H9 (cell line): ENCODE measurements around the gene MED9. TPM values are rescaled to one million over a fixed set of nuclear protein-coding genes. Genes with fewer than 3 reads are reported as not detected.

Experiments used
- DNase-seq: peaks from one replicate; pipeline ENCODE4 v3.0.0-alpha.2; 2017
- H2AFZ ChIP-seq: one replicate; pipeline ENCODE4 v1.6.1; 2013; ENCODE audit warnings: mild to moderate bottlenecking, low read length, control low read depth, moderate library complexity
- H2AK5ac ChIP-seq: 2 replicates; pipeline ENCODE4 v1.6.1; 2013; ENCODE audit warnings: low read length, control low read depth, mixed read lengths; ENCODE audit not compliant: insufficient read length
- H2BK120ac ChIP-seq: one replicate; pipeline ENCODE4 v1.6.1; 2013; ENCODE audit warnings: low read depth, mild to moderate bottlenecking, low read length, control low read depth, inconsistent platforms; ENCODE audit not compliant: poor library complexity, severe bottlenecking
- H2BK12ac ChIP-seq: 2 replicates; pipeline ENCODE4 v1.6.1; 2013; ENCODE audit warnings: low read length, control low read depth, mixed read lengths, low read depth; ENCODE audit not compliant: insufficient read length
- H2BK15ac ChIP-seq: 2 replicates; pipeline ENCODE4 v1.6.1; 2013; ENCODE audit warnings: low read depth, low read length, control low read depth
- H2BK20ac ChIP-seq: one replicate; pipeline ENCODE4 v1.6.1; 2013; ENCODE audit warnings: low read depth, mild to moderate bottlenecking, low read length, control low read depth, inconsistent platforms; ENCODE audit not compliant: poor library complexity, severe bottlenecking
- H2BK5ac ChIP-seq: 2 replicates; pipeline ENCODE4 v1.6.1; 2013; ENCODE audit warnings: low read length, control low read depth, mixed read lengths; ENCODE audit not compliant: insufficient read length
- H3K14ac ChIP-seq: 2 replicates; pipeline ENCODE4 v1.6.1; 2013; ENCODE audit warnings: low read length, control low read depth; ENCODE audit not compliant: insufficient read depth
- H3K18ac ChIP-seq: 2 replicates; pipeline ENCODE4 v1.6.1; 2013; ENCODE audit warnings: low read depth, mild to moderate bottlenecking, mixed read lengths, low read length, control low read depth; ENCODE audit not compliant: insufficient read length
- H3K23ac ChIP-seq: 2 replicates; pipeline ENCODE4 v1.6.1; 2013; ENCODE audit warnings: low read length, control low read depth, mixed read lengths, low read depth; ENCODE audit not compliant: insufficient read length
- H3K23me2 ChIP-seq: 2 replicates; pipeline ENCODE4 v1.6.1; 2013; ENCODE audit warnings: low read depth, mild to moderate bottlenecking, mixed read lengths, low read length, control low read depth; ENCODE audit not compliant: insufficient read length, poor library complexity, severe bottlenecking
- H3K27ac ChIP-seq: 2 replicates; pipeline ENCODE4 v1.5.1; 2013; ENCODE audit warnings: low read length, control low read depth, mixed read lengths, low read depth; ENCODE audit not compliant: insufficient read length
- H3K27me3 ChIP-seq: 2 replicates; pipeline ENCODE4 v1.6.1; 2013; ENCODE audit warnings: low read length, control low read depth, inconsistent platforms; ENCODE audit not compliant: insufficient read depth
- H3K4ac ChIP-seq: 2 replicates; pipeline ENCODE4 v1.6.1; 2013; ENCODE audit warnings: low read depth, mild to moderate bottlenecking, control low read depth, inconsistent platforms, low read length, moderate library complexity
- H3K4me1 ChIP-seq: 2 replicates; pipeline ENCODE4 v1.6.1; 2013; ENCODE audit warnings: low read length, control low read depth, inconsistent platforms; ENCODE audit not compliant: insufficient read depth
- H3K4me2 ChIP-seq: 2 replicates; pipeline ENCODE4 v1.6.1; 2013; ENCODE audit warnings: low read length, control low read depth, mixed read lengths; ENCODE audit not compliant: insufficient read length, insufficient read depth
- H3K56ac ChIP-seq: 2 replicates; pipeline ENCODE4 v1.6.1; 2013; ENCODE audit warnings: low read depth, mild to moderate bottlenecking, mixed read lengths, low read length, control low read depth; ENCODE audit not compliant: insufficient read length
- H3K79me1 ChIP-seq: 2 replicates; pipeline ENCODE4 v1.6.1; 2013; ENCODE audit warnings: low read depth, mild to moderate bottlenecking, moderate library complexity, low read length, control low read depth, inconsistent platforms; ENCODE audit not compliant: insufficient read depth, poor library complexity, severe bottlenecking
- H3K79me2 ChIP-seq: 2 replicates; pipeline ENCODE4 v1.6.1; 2013; ENCODE audit warnings: low read length, control low read depth, inconsistent platforms; ENCODE audit not compliant: insufficient read depth
- H3K9ac ChIP-seq: 2 replicates; pipeline ENCODE4 v1.6.1; 2013; ENCODE audit warnings: low read length, control low read depth, mixed read lengths; ENCODE audit not compliant: insufficient read length; ENCODE audit errors: extremely low read depth
- H3K9me3 ChIP-seq: one replicate; pipeline ENCODE4 v1.6.1; 2013; ENCODE audit warnings: low read depth, low read length, inconsistent platforms; ENCODE audit not compliant: control insufficient read depth
- H3T11ph ChIP-seq: one replicate; pipeline ENCODE4 v1.6.1; 2013; ENCODE audit warnings: mild to moderate bottlenecking, low read length, control low read depth, inconsistent platforms
- H4K20me1 ChIP-seq: one replicate; pipeline ENCODE4 v1.6.1; 2013; ENCODE audit not compliant: control insufficient read depth, insufficient read length, insufficient read depth
- H4K5ac ChIP-seq: 2 replicates; pipeline ENCODE4 v1.6.1; 2013; ENCODE audit warnings: low read depth, mild to moderate bottlenecking, mixed read lengths, low read length, control low read depth; ENCODE audit not compliant: insufficient read length
- H4K8ac ChIP-seq: replicated peaks from 2 replicates; pipeline ENCODE4 v1.6.1; 2013; ENCODE audit warnings: low read length, control low read depth, mixed read lengths, low read depth; ENCODE audit not compliant: insufficient read length
- H4K91ac ChIP-seq: 2 replicates; pipeline ENCODE4 v1.6.1; 2013; ENCODE audit warnings: low read depth, mild to moderate bottlenecking, moderate library complexity, mixed read lengths, low read length, control low read depth; ENCODE audit not compliant: insufficient read length
- H3K27ac Mint-ChIP-seq, 3 experiments: 2 replicates in 2 of 3; 3 replicates in 1 of 3; pipeline ENCODE4 v1.8.0; 2020 to 2021; ENCODE audit warnings: mixed read lengths in 3 of 3, mild to moderate bottlenecking in 1 of 3, moderate library complexity in 1 of 3
- H3K27me3 Mint-ChIP-seq: 2 replicates; pipeline ENCODE4 v1.8.0; 2021; ENCODE audit warnings: low read depth, mild to moderate bottlenecking, moderate library complexity, mixed read lengths
- H3K36me3 Mint-ChIP-seq, 3 experiments: 2 replicates in 2 of 3; 3 replicates in 1 of 3; pipeline ENCODE4 v1.8.0; 2020 to 2021; ENCODE audit warnings: low read depth in 3 of 3, mixed read lengths in 3 of 3; ENCODE audit not compliant: insufficient read depth in 1 of 3
- H3K4me1 Mint-ChIP-seq, 2 experiments: 2 replicates each; pipeline ENCODE4 v1.8.0; 2020; ENCODE audit warnings: mixed read lengths in 2 of 2
- H3K4me3 Mint-ChIP-seq, 2 experiments: 2 replicates in 1 of 2; 3 replicates in 1 of 2; pipeline ENCODE4 v1.8.0; 2020 to 2021; ENCODE audit warnings: mild to moderate bottlenecking in 2 of 2, mixed read lengths in 2 of 2, moderate library complexity in 1 of 2
- H3K9me3 Mint-ChIP-seq, 2 experiments: 2 replicates in 1 of 2; 3 replicates in 1 of 2; pipeline ENCODE4 v1.8.0; 2020; ENCODE audit warnings: mild to moderate bottlenecking in 2 of 2, mixed read lengths in 2 of 2, moderate library complexity in 1 of 2
- WGBS: extraction: QIAGEN DNeasy Blood & Tissue Kit; methylation state at CpG from one replicate; pipeline ENCODE4 v1.1.7; 2013; ENCODE audit warnings: missing lambda C conversion rate, low lambda C conversion rate, mixed read lengths; ENCODE audit not compliant: insufficient read length; ENCODE audit errors: extremely low coverage; 5-methylcytosine and 5-hydroxymethylcytosine counted together
- total RNA-seq: library from RNA; stranded (reverse); gene quantifications from 2 replicates; pipeline ENCODE4 v1.2.1, GENCODE V29; 2021
- TF ChIP-seq, protein P1 (sequence below): fragments of 200-600 bp; sonication (generic); conservative IDR thresholded peaks from 3 replicates; pipeline ENCODE4 v1.8.0; 2021; ENCODE audit warnings: antibody characterized with exemption, mild to moderate bottlenecking

Gene MED9
- total RNA-seq, 1 experiment from 2014 or later, result 20.0 TPM

DNA sequence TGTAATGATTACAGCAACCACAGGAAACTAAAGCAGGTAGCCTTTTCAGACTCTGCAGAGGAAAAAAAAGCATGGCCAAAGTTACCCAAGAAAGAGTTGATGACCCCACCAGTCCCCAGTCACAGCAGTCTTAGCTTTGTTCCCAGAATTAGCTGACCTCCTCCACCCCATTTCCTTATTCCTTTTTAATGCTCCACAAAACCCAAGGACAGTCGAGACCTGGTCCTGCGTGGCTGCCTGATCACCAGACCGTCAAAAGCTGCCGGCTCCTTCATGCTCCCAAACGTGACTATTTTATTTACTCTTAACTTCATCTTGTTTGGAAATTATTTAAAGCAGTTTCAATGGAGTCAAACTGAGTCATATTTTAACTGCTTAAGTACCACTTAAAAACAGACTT, 28.7 kb upstream of the MED9 start:
- no peak overlapping the region for H3K14ac ChIP-seq
- no peaks in the 10 kb centered on the region; the same call in 1 of the 2 replicates for H3K4me1 ChIP-seq
- no peaks in the 10 kb centered on the region for H3K79me2 ChIP-seq
- no peak overlapping the region for H2BK120ac ChIP-seq
- no peaks in the 10 kb centered on the region for H3K79me1 ChIP-seq
- H3K4me1 Mint-ChIP-seq, result peaks cover 18 to 20% of the 10 kb centered on the region in 2 experiments
- H2AK5ac ChIP-seq, result no peak overlapping the region
- H3K27me3 Mint-ChIP-seq, result peaks cover 30% of the 10 kb centered on the region
- H3K36me3 Mint-ChIP-seq, result peaks cover 0 to 4% (median 0%) of the 10 kb centered on the region in 3 experiments; a peak in 2 of 7 replicates
- no peak overlapping the region for H2BK15ac ChIP-seq
- no peak overlapping the region for H3T11ph ChIP-seq
- WGBS, result no CpG with 5 or more reads among the region's 5 CpGs
- no peaks in the 10 kb centered on the region for H4K20me1 ChIP-seq
- H3K27me3 ChIP-seq, result no peaks in the 10 kb centered on the region
- H3K4me2 ChIP-seq, result no peak overlapping the region
- H3K27ac ChIP-seq, result no peak overlapping the region
- no peaks in the 10 kb centered on the region for H3K23me2 ChIP-seq
- H4K5ac ChIP-seq, result no peak overlapping the region
- H3K4me3 Mint-ChIP-seq, result no peak overlapping the region
- no peak overlapping the region for H3K56ac ChIP-seq
- no peak overlapping the region for H3K18ac ChIP-seq
- H4K8ac ChIP-seq, result no peak overlapping the region
- no peak overlapping the region for H2BK12ac ChIP-seq
- no peak overlapping the region for H3K27ac Mint-ChIP-seq
- TF ChIP-seq, protein P1, sequence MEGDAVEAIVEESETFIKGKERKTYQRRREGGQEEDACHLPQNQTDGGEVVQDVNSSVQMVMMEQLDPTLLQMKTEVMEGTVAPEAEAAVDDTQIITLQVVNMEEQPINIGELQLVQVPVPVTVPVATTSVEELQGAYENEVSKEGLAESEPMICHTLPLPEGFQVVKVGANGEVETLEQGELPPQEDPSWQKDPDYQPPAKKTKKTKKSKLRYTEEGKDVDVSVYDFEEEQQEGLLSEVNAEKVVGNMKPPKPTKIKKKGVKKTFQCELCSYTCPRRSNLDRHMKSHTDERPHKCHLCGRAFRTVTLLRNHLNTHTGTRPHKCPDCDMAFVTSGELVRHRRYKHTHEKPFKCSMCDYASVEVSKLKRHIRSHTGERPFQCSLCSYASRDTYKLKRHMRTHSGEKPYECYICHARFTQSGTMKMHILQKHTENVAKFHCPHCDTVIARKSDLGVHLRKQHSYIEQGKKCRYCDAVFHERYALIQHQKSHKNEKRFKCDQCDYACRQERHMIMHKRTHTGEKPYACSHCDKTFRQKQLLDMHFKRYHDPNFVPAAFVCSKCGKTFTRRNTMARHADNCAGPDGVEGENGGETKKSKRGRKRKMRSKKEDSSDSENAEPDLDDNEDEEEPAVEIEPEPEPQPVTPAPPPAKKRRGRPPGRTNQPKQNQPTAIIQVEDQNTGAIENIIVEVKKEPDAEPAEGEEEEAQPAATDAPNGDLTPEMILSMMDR, result no peak
- no peak overlapping the region for H2BK20ac ChIP-seq
- H4K91ac ChIP-seq, result no peak overlapping the region
- H2BK5ac ChIP-seq, result no peak overlapping the region
- DNase-seq, result no peak
- no peak overlapping the region for H2AFZ ChIP-seq
- H3K23ac ChIP-seq, result no peak overlapping the region
- H3K9me3 Mint-ChIP-seq, result peaks cover 5 to 8% of the 10 kb centered on the region in 2 experiments; a peak in 3 of 5 replicates
- no peak overlapping the region for H3K9ac ChIP-seq
- no peak overlapping the region for H3K4ac ChIP-seq
- H3K9me3 ChIP-seq, result no peaks in the 10 kb centered on the region
